NCI-H146 (cell line): Measurements from ENCODE around the gene SMPD4.
"Not testable (repeated sequence)": the region's sequence is repeated elsewhere in the genome, so short reads cannot be mapped to it uniquely, and the experiment has no call there.

ENCODE experiments used
- DNase-seq: peaks from one replicate; lab custom pipeline; 2025; lab: John Stamatoyannopoulos, UW

SMPD4 gene

GRCh38 chr2:130186391-130186790 is 5.0 kb upstream of the SMPD4 start:
- DNase-seq: no peak

GRCh38 chr2:130185896-130186295 is 4.5 kb upstream of the SMPD4 start:
- no peak for DNase-seq

- no peak for DNase-seq
Observed at GRCh38 chr2:130185436-130185835, 4.0 kb upstream of the SMPD4 start.

- DNase-seq: no peak
Observed at GRCh38 chr2:130183512-130184373, 2.3 kb upstream of the SMPD4 start.

- not testable (repeated sequence) for DNase-seq
Observed at GRCh38 chr2:130182826-130183511, 1.6 kb upstream of the SMPD4 start.

GRCh38 chr2:130181880-130182682 is 679 bp upstream of the SMPD4 start, which contains the start of gene MZT2B:
Gene MZT2B (plus strand): TSS chr2:130182262. CDS start chr2:130182283, 21 bp downstream.
- DNase-seq: peak; percentile 88

GRCh38 chr2:130180404-130181324 is 738 bp downstream of the SMPD4 start:
- DNase-seq: not testable (repeated sequence)

GRCh38 chr2:130174866-130175265 is 6.5 kb downstream of the SMPD4 start:
- not testable (repeated sequence) for DNase-seq

- DNase-seq: no peak
Observed at GRCh38 chr2:130169896-130170295, 11.5 kb downstream of the SMPD4 start.

- not testable (repeated sequence) for DNase-seq
Observed at GRCh38 chr2:130169163-130169562, 12.2 kb downstream of the SMPD4 start.

- DNase-seq: not testable (repeated sequence)
Observed at GRCh38 chr2:130166611-130167010, 14.8 kb downstream of the SMPD4 start.

GRCh38 chr2:130165293-130166016 is 15.9 kb downstream of the SMPD4 start:
- DNase-seq: no peak

- DNase-seq: no peak
Observed at GRCh38 chr2:130162968-130163367, 18.4 kb downstream of the SMPD4 start.

- not testable (repeated sequence) for DNase-seq
Observed at GRCh38 chr2:130162486-130162885, 18.9 kb downstream of the SMPD4 start.

GRCh38 chr2:130160838-130161705 is 20.3 kb downstream of the SMPD4 start:
- DNase-seq: not testable (repeated sequence)

- DNase-seq: no peak
Observed at GRCh38 chr2:130160131-130160530, 21.3 kb downstream of the SMPD4 start.

- not testable (repeated sequence) for DNase-seq
Observed at GRCh38 chr2:130159376-130159775, 22.0 kb downstream of the SMPD4 start.

GRCh38 chr2:130158631-130159030 is 22.8 kb downstream of the SMPD4 start:
- DNase-seq: no peak

GRCh38 chr2:130157825-130158514 is 23.4 kb downstream of the SMPD4 start:
- not testable (repeated sequence) for DNase-seq
